Measurements from ENCODE around the gene FAM174C. TPM values are rescaled to one million over a fixed set of nuclear protein-coding genes. Genes with fewer than 3 reads are reported as not detected.

Gene FAM174C
- total and polyA plus RNA-seq, 8 donors = 10.6 to 58.7 (median 19.4) TPM

GRCh38 chr19:1295169-1296012, 20.1 kb downstream of the FAM174C start:
- intact Hi-C loops (cut with DNase I) = no loop called here
- DNase-seq (peak in 1 of 4 donors; percentile 37), ATAC-seq (no peak)
- Histone ChIP-seq H3K9me3 (no peaks in the 10 kb centered on the region), H3K4me3 (no peak overlapping the region), H3K36me3 (no peaks in the 10 kb centered on the region), H3K4me1 (peaks cover 3 to 4% of the 10 kb centered on the region in 2 donors), H3K27me3 (peaks cover 11 to 91% of the 10 kb centered on the region in 2 donors), H3K27ac (no peak overlapping the region)
- TF ChIP-seq, protein P1, sequence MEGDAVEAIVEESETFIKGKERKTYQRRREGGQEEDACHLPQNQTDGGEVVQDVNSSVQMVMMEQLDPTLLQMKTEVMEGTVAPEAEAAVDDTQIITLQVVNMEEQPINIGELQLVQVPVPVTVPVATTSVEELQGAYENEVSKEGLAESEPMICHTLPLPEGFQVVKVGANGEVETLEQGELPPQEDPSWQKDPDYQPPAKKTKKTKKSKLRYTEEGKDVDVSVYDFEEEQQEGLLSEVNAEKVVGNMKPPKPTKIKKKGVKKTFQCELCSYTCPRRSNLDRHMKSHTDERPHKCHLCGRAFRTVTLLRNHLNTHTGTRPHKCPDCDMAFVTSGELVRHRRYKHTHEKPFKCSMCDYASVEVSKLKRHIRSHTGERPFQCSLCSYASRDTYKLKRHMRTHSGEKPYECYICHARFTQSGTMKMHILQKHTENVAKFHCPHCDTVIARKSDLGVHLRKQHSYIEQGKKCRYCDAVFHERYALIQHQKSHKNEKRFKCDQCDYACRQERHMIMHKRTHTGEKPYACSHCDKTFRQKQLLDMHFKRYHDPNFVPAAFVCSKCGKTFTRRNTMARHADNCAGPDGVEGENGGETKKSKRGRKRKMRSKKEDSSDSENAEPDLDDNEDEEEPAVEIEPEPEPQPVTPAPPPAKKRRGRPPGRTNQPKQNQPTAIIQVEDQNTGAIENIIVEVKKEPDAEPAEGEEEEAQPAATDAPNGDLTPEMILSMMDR (IDR thresholded peaks at IDR 0.05) = no peak

DNA sequence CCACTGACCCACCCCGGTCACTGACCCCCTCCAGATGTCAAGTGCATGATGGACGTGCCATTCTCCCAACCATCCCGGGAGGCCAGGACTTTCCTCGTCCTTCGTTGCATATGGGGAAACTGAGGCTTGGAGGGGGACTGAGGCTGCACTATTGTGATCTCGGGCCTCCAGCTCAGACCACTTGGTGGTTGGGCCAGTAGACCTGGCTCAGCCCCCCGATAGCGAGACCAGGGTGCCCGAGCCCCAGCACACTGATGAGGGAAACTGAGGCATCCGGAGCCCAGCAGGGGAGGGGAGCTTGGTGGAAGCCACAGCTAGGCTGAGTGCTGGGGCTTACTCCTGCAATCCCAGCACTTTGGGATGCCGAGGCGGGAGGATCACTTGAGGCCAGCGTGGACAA, 20.7 kb downstream of the FAM174C start:
- no peak for DNase-seq
- ATAC-seq = no peak
- H3K36me3 ChIP-seq = no peaks in the 10 kb centered on the region
- peaks cover 3 to 4% of the 10 kb centered on the region in 2 donors for H3K4me1 ChIP-seq
- intact Hi-C loops (cut with DNase I) = no loop called here
- no peak overlapping the region for H3K27ac ChIP-seq
- no peak overlapping the region for H3K4me3 ChIP-seq
- no peaks in the 10 kb centered on the region for H3K9me3 ChIP-seq
- H3K27me3 ChIP-seq = peaks cover 11 to 87% of the 10 kb centered on the region in 2 donors
- TF ChIP-seq, protein P1 (IDR thresholded peaks at IDR 0.05) = no peak

GRCh38 chr19:1296575-1297271, 21.4 kb downstream of the FAM174C start:
- Histone ChIP-seq H3K4me3 (no peak overlapping the region), H3K27me3 (peaks cover 11 to 82% of the 10 kb centered on the region in 2 donors), H3K36me3 (no peaks in the 10 kb centered on the region), H3K4me1 (peaks cover 3 to 4% of the 10 kb centered on the region in 2 donors), H3K27ac (no peak overlapping the region), H3K9me3 (no peaks in the 10 kb centered on the region)
- intact Hi-C loops (cut with DNase I) = no loop called here
- no peak for DNase-seq
- no peak for ATAC-seq
- TF ChIP-seq, protein P1 (IDR thresholded peaks at IDR 0.05) = no peak

GRCh38 chr19:1298235-1298634, 22.9 kb downstream of the FAM174C start:
- no peak overlapping the region for H3K4me3 ChIP-seq
- no peak for DNase-seq
- TF ChIP-seq, protein P1 (IDR thresholded peaks at IDR 0.05) = no peak
- peaks cover 11 to 76% of the 10 kb centered on the region in 2 donors for H3K27me3 ChIP-seq
- no peaks in the 10 kb centered on the region for H3K36me3 ChIP-seq
- peaks cover 3 to 4% of the 10 kb centered on the region in 2 donors for H3K4me1 ChIP-seq
- H3K9me3 ChIP-seq = no peaks in the 10 kb centered on the region
- H3K27ac ChIP-seq = no peak overlapping the region
- intact Hi-C loops (cut with DNase I) = no loop called here
- no peak for ATAC-seq

- no peaks in the 10 kb centered on the region for H3K9me3 ChIP-seq
- DNase-seq (no peak), ATAC-seq (no peak)
- H3K4me1 ChIP-seq = peaks cover 3 to 4% of the 10 kb centered on the region in 2 donors
- intact Hi-C loops (cut with DNase I) = no loop called here
- H3K27ac ChIP-seq = no peak overlapping the region
- TF ChIP-seq, protein P1 (IDR thresholded peaks at IDR 0.05) = no peak
- no peaks in the 10 kb centered on the region for H3K36me3 ChIP-seq
- no peak overlapping the region for H3K4me3 ChIP-seq
- H3K27me3 ChIP-seq = peaks cover 8 to 61% of the 10 kb centered on the region in 2 donors
Observed at GRCh38 chr19:1299801-1300200, 24.5 kb downstream of the FAM174C start.

All from left lung (tissue), 10 donors.